Right lobe of liver (tissue), 6 donors: ENCODE data around the gene PRSS33. TPM values are rescaled to one million over a fixed set of nuclear protein-coding genes. Genes with fewer than 3 reads are reported as not detected.

ENCODE experiments used
- ATAC-seq, 4 donors: fragments of 200-7000 bp; cut with Tn5 transposase; one replicate each; pipeline ENCODE4 v1.9.1; 2020; ENCODE audit warnings: mild to moderate bottlenecking in 4 of 4, moderate library complexity in 4 of 4
- DNase-seq, 3 donors: peaks; one replicate each; pipeline ENCODE4 v3.0.0-alpha.2; 2020
- H3K27ac ChIP-seq, 3 donors: fragments of 200-600 bp; one replicate each; pipeline ENCODE4 v1.8.0; 2022
- H3K27me3 ChIP-seq, 2 donors: fragments of 200-600 bp; one replicate each; pipeline ENCODE4 v1.8.0; 2022
- H3K36me3 ChIP-seq, 4 donors: fragments of 200-600 bp; sonication (generic) in 1 of 4; one replicate each; pipeline versions ENCODE4 v1.5.1 to v1.8.0; 2017 to 2022; ENCODE audit warnings: control low read depth in 1 of 4
- H3K4me1 ChIP-seq, 4 donors: fragments of 200-600 bp; sonication (generic) in 1 of 4; one replicate each; pipeline versions ENCODE4 v1.5.1 to v1.8.0; 2017 to 2022; ENCODE audit warnings: control low read depth in 1 of 4
- H3K4me3 ChIP-seq, 3 donors: fragments of 200-600 bp; one replicate each; pipeline ENCODE4 v1.8.0; 2022
- H3K9me3 ChIP-seq, 4 donors: fragments of 200-600 bp; sonication (generic) in 1 of 4; one replicate each; pipeline versions ENCODE4 v1.5.1 to v1.8.0; 2017 to 2022; ENCODE audit warnings: control low read depth in 1 of 4
- CTCF ChIP-seq, 4 donors: fragments of 200-600 bp in 3 of 4; fragments of 450-650 bp in 1 of 4; IDR thresholded peaks; one replicate each; pipeline versions ENCODE4 v1.5.1 to v1.8.0; 2016 to 2022; ENCODE audit warnings: antibody characterized with exemption in 4 of 4, mild to moderate bottlenecking in 2 of 4
- POLR2A ChIP-seq: fragments of 450-650 bp; IDR thresholded peaks from one replicate; pipeline ENCODE4 v1.6.1; 2017; ENCODE audit warnings: antibody characterized with exemption, mild to moderate bottlenecking
- WGBS: methylation state at CpG from one replicate; pipeline ENCODE4 v1.1.6; 2018; ENCODE audit warnings: low coverage, low lambda C conversion rate; ENCODE audit not compliant: insufficient coverage; ENCODE audit errors: missing lambda C conversion rate; 5-methylcytosine and 5-hydroxymethylcytosine counted together
- intact Hi-C, 2 donors: fragments of 100-400 bp; cut with DNase I; formaldehyde crosslinking; loops; one replicate each; pipeline versions ENCODE4 v1.11.2 to v1.14.1; 2022
- total RNA-seq, 6 experiments: library from RNA; depleted of rRNA in 2 of 6; stranded (reverse); fragments of >200 nt in 2 of 6; fragmentation: NEBNext Ultra II Directional in 3 of 6; extraction: Animal tissue kit (Norgen Biotek cat#: 25700) in 3 of 6; gene quantifications; one replicate each; pipeline versions ENCODE4 v1.1.0 to v1.2.4, GENCODE V29; 2016 to 2023
- donor health status: DM: no; HTN: yes; CAD: no.
- donor health status: DM: no; HTN: no; CAD: no.
- donor health status: DM: no; HTN: no; CAD: no.
- donor health status: DM: no; HTN: yes; CAD: no.
- donor health status: DM: no; HTN: yes; CAD: no.

The PRSS33 gene
- total RNA-seq, 6 experiments from 2014 or later = not detected

DNA sequence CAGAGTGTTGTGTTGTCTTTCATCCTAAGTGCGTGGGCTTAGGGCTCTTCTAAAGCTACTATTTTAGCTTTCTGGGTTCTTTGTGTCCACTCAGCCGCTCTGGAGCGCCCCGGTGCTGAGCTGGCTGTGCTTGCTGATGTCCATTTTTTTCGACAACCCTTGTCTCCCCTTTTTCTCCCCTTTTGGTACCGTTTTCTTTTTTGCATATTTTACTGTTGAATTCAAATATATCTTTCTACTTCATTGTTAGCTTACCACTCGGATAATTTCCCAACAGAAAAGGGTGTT is 33.7 kb downstream of the PRSS33 start:
- Histone ChIP-seq H3K27me3 (no peaks in the 10 kb centered on the region), H3K27ac (peak overlapping the region in 2 of 3 donors; percentile 99)
- WGBS = 0% methylated on average over 7 of the region's 7 CpGs

DNA sequence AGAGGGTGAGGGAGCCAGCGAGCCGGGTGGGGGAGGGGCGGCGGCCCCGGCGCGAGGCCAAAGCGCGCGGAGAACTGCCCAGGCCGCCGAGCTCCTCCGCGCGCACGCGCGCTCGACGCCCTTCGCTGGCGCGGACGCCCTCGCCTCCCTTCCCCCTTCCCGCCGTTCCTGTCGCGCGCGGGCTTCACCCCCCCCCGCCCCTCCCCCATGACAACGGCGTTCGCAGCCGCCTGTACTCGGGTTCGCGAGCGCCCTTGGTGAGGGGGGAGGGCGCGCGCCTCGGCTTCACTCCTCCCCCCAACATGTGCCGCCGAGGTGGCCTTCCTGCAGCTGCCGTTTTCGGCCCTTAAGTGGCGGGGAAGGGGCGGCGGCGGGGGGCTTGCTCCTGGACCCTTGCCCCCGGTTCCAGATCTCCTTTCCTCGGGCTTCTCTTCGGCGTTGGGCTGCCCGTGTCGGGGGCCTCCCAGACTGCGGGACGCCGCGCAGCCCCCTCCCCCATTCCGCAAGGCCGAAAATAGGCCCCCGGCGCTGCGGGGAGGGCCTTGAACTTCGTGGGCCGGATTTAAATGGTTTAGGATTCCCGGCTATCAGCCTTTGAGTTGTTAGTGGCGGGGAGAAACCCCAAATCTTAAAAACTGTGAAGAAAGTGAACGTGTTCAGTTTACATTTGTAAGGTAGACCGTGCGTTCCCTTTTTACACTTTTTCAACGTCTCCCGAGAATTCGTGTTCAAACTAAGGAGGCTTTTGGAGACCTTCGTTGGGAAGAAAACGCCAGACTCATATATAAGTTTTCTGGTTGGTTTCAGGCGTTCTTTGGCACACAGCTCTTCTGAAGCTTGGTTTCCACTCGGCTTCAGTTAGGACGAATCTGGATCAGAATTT is 34.3 kb downstream of the PRSS33 start:
- Histone ChIP-seq H3K27me3 (no peaks in the 10 kb centered on the region), H3K9me3 (no peaks in the 10 kb centered on the region), H3K4me3 (peak overlapping the region; percentile 75 to 98 (median 95)), H3K4me1 (peaks cover 0 to 32% (median 10%) of the 10 kb centered on the region in 4 donors), H3K27ac (peak overlapping the region; percentile 99), H3K36me3 (peaks cover 0 to 13% (median 8%) of the 10 kb centered on the region in 4 donors)
- ATAC-seq (peak; percentile 68 to 86 (median 76)), DNase-seq (peak; percentile 89 to 92 (median 90))
- intact Hi-C loops = no loop called here
- TF ChIP-seq POLR2A = peak; percentile 23
- TF ChIP-seq CTCF (IDR thresholded peaks at IDR 0.05) = no peak
- 1% methylated on average over 17 of the region's 82 CpGs for WGBS

More for the DNA sequence above, 33.7 kb downstream of the PRSS33 start:
- intact Hi-C loops = no loop called here
- H3K9me3 ChIP-seq = no peaks in the 10 kb centered on the region
- ATAC-seq (no peak), DNase-seq (peak in 1 of 3 donors; percentile 41)
- TF ChIP-seq POLR2A = no peak
- TF ChIP-seq CTCF (IDR thresholded peaks at IDR 0.05) = no peak
- peak overlapping the region; percentile 75 to 98 (median 95) for H3K4me3 ChIP-seq
- H3K36me3 ChIP-seq = peaks cover 4 to 19% (median 13%) of the 10 kb centered on the region in 4 donors
- peaks cover 0 to 32% (median 10%) of the 10 kb centered on the region in 4 donors for H3K4me1 ChIP-seq

DNA sequence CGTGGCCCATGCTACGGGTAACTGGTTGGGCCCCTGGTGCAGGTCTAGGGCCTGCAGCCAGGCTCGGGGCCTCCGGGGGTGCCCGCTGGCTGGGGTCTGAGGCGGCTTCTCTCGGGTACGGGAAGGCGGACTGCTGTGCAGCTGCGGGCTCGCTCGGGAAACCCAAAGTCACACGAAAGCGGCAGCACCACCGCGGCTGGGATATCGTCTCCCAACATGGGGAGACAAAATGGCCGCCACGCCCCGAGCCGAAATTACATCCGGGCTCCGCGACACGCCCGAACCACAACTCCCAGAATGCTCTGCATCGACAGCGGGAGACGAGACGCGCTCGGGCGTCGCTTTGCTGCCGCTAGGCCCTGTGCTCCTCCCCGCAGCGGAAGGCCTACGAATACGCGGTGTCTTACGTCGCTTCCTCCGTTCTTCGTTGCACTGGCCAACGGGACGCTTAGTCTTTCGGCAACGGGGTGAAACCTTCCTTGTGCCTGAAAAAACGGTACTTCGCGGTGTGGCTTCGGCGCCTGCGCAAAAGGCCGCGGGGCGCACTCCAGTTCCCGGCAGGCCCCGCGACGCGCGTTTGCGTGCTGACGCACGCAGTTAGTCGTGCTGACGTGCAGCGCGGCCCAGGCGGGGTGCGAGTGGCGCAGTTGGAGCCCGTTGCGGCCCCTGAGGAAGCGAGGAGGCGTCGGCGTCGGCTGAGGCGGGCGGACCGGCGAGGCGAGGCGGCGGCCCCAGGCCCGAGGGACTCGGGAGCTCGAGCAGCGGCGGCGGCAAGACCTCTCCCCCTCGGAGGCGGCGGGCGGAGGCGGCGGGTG is 35.1 kb downstream of the PRSS33 start, which contains the start of gene SRRM2:
Gene SRRM2, plus strand, starts transcription at position 604 of the 815 bp plus-strand sequence. CDS start 3,727 bp downstream, outside the sequence.
- no peaks in the 10 kb centered on the region for H3K9me3 ChIP-seq
- H3K27me3 ChIP-seq = no peaks in the 10 kb centered on the region
- peaks cover 0 to 32% (median 10%) of the 10 kb centered on the region in 4 donors for H3K4me1 ChIP-seq
- WGBS = 7% methylated on average over 3 of the region's 99 CpGs
- H3K27ac ChIP-seq = peak within 1 kb of the TSS; percentile 99
- ATAC-seq = peak; percentile 90 to 93 (median 92)
- H3K4me3 ChIP-seq = peak within 1 kb of the TSS; percentile 75 to 98 (median 95)
- H3K36me3 ChIP-seq = peaks cover 0 to 4% (median 1%) of the 10 kb centered on the region in 4 donors
- intact Hi-C loops = no loop called here
- no peak for TF ChIP-seq CTCF (IDR thresholded peaks at IDR 0.05)
- TF ChIP-seq POLR2A = peak; percentile 98
- peak; percentile 95 to 96 (median 96) for DNase-seq

DNA sequence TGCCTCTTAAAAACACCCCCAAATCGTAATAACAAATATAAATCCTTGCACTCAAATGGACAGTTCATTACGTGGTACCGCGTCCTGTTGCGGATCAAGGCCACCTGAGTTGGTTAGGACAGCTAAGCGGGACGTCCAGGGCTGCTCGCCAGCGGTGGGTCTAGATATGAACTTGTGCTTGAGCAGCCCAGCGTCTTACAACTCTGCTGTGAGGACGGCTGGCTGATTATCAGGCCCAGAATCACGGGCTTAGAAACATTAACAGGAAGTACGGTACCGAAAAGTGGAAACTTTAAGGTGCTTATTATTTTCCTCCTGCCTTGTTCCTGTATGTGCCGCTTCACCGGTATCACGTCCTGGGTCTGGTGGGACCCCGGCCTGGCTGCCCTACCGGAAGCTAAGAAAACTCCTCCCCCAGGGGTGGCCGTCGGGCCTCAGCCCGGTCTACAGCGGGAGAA is 35.8 kb downstream of the PRSS33 start:
- Histone ChIP-seq H3K27me3 (no peaks in the 10 kb centered on the region), H3K9me3 (no peaks in the 10 kb centered on the region), H3K4me1 (peaks cover 0 to 32% (median 10%) of the 10 kb centered on the region in 4 donors), H3K36me3 (peaks cover 0 to 2% (median 0%) of the 10 kb centered on the region in 4 donors), H3K4me3 (peak overlapping the region; percentile 75 to 98 (median 95)), H3K27ac (peak overlapping the region; percentile 99)
- ATAC-seq (no peak), DNase-seq (peak in 1 of 3 donors; percentile 54)
- 37% methylated on average over 12 of the region's 23 CpGs for WGBS
- TF ChIP-seq CTCF (IDR thresholded peaks at IDR 0.05) = no peak
- no peak for TF ChIP-seq POLR2A
- intact Hi-C loops = no loop called here
